Stimulated activated CD8-positive, alpha-beta memory T cell treated with anti-CD3 and anti-CD28 coated beads, Interleukin-7, amount 100 ng/mL, for 48 hours (primary cell): Measurements from ENCODE around the gene HNRNPL.
A peak's percentile ranks its signal among the peaks of the same experiment; 100 is the strongest.

Experiments used
- DNase-seq, 2 donors: peaks; one replicate each; pipeline ENCODE4 v3.0.0-alpha.2; 2020; ENCODE audit warnings: low read depth in 1 of 2; ENCODE audit errors: extremely low read depth in 1 of 2

Gene HNRNPL

GRCh38 chr19:38846097-38846496 is 3.7 kb downstream of the HNRNPL start:
- no peak for DNase-seq

GRCh38 chr19:38845374-38846024 is 4.3 kb downstream of the HNRNPL start:
- DNase-seq = no peak

GRCh38 chr19:38844093-38844686 is 5.6 kb downstream of the HNRNPL start:
- DNase-seq = no peak

GRCh38 chr19:38843175-38843758 is 6.5 kb downstream of the HNRNPL start:
- DNase-seq = no peak

GRCh38 chr19:38842439-38843174 is 7.2 kb downstream of the HNRNPL start:
- peak in 1 of 2 donors; percentile 61 for DNase-seq

- DNase-seq = no peak
Observed at GRCh38 chr19:38841787-38842438, 7.9 kb downstream of the HNRNPL start.

GRCh38 chr19:38841180-38841766 is 8.5 kb downstream of the HNRNPL start:
- no peak for DNase-seq

- DNase-seq = no peak
Observed at GRCh38 chr19:38840583-38840968, 9.2 kb downstream of the HNRNPL start.

- DNase-seq = no peak
Observed at GRCh38 chr19:38839816-38840582, 9.8 kb downstream of the HNRNPL start.

GRCh38 chr19:38838986-38839761 is 10.6 kb downstream of the HNRNPL start:
- DNase-seq = no peak

GRCh38 chr19:38838208-38838985 is 11.4 kb downstream of the HNRNPL start:
- peak in 1 of 2 donors; percentile 76 for DNase-seq

- no peak for DNase-seq
Observed at GRCh38 chr19:38837656-38838121, 12.1 kb downstream of the HNRNPL start.

GRCh38 chr19:38836983-38837626 is 12.7 kb downstream of the HNRNPL start:
- no peak for DNase-seq

- DNase-seq = no peak
Observed at GRCh38 chr19:38836159-38836982, 13.4 kb downstream of the HNRNPL start.

- no peak for DNase-seq
Observed at GRCh38 chr19:38834590-38834989, 15.2 kb downstream of the HNRNPL start.

- no peak for DNase-seq
Observed at GRCh38 chr19:38834104-38834490, 15.7 kb downstream of the HNRNPL start.

GRCh38 chr19:38833092-38833425 is 16.7 kb downstream of the HNRNPL start:
- no peak for DNase-seq
